WERI-Rb-1 (cell line): ENCODE measurements around the gene EHD1.
"Not testable (repeated sequence)": the region's sequence is repeated elsewhere in the genome, so short reads cannot be mapped to it uniquely, and the experiment has no call there.

Experiments
- DNase-seq: peaks from one replicate; pipeline ENCODE4 v3.0.0-alpha.2; 2020
- H3K27ac ChIP-seq: fragments of 250-450 bp; sonication (Bioruptor Pico); 2 replicates; pipeline ENCODE4 v1.5.1; 2020; ENCODE audit warnings: mild to moderate bottlenecking, moderate library complexity
- H3K27me3 ChIP-seq: fragments of 250-450 bp; sonication (Bioruptor Pico); 2 replicates; pipeline ENCODE4 v1.5.1; 2021; ENCODE audit warnings: mild to moderate bottlenecking, low read depth, moderate library complexity; ENCODE audit not compliant: insufficient read depth, severe bottlenecking
- H3K36me3 ChIP-seq: fragments of 250-450 bp; sonication (Bioruptor Pico); 2 replicates; pipeline ENCODE4 v1.5.1; 2020; ENCODE audit warnings: mild to moderate bottlenecking, moderate library complexity
- H3K4me3 ChIP-seq: 2 replicates; pipeline ENCODE4 v1.5.1; 2011; ENCODE audit warnings: low read depth, mild to moderate bottlenecking, control low read depth, low read length
- H3K9me3 ChIP-seq: fragments of 250-450 bp; sonication (Bioruptor Pico); 2 replicates; pipeline ENCODE4 v1.5.1; 2021; ENCODE audit warnings: mild to moderate bottlenecking, moderate library complexity; ENCODE audit not compliant: severe bottlenecking
- TF ChIP-seq, protein P1 (sequence below): IDR thresholded peaks from 2 replicates; pipeline ENCODE4 v1.5.1; 2011; ENCODE audit warnings: low read depth, mild to moderate bottlenecking, control low read depth, inconsistent platforms, low read length

The EHD1 gene

DNA sequence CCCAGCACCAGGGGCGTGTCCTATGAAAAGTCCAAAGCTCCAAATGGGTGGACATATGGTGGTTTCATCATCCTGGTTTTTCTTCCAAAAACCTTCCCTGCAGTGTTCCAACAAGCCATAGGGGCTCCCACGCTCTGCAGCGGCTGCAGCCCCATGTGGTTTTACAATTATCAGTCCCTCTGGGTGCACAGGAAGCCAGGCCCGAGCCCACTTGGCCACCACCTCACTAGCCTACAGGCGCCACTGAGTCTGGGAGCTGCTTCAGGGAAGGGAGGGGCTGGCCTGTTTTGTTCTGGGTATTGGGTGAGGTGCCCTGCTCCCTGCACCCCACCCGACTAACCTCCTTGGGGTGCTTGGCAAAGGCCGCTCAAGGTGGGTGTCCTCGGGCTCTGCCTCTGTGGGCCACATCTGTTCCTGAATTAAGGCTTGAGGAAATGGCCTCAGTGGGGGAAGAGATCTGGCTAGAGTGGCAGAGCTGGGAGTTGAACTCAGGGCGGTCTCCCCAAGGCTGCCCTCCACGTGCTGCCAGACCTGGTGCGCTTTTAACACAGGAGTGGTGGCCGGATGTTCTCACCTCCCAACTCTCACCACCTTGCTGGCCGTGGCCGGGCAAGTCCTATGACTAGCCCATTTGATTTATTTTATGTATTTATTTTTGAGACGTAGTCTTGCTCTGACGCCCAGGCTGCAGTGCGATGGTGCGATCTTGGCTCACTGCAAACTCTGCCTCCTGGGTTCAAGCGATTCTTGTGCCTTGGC is 28.6 kb downstream of the EHD1 start:
- DNase-seq = no peak
- no peak overlapping the region for H3K27ac ChIP-seq
- H3K9me3 ChIP-seq = no peaks in the 10 kb centered on the region
- TF ChIP-seq, protein P1, sequence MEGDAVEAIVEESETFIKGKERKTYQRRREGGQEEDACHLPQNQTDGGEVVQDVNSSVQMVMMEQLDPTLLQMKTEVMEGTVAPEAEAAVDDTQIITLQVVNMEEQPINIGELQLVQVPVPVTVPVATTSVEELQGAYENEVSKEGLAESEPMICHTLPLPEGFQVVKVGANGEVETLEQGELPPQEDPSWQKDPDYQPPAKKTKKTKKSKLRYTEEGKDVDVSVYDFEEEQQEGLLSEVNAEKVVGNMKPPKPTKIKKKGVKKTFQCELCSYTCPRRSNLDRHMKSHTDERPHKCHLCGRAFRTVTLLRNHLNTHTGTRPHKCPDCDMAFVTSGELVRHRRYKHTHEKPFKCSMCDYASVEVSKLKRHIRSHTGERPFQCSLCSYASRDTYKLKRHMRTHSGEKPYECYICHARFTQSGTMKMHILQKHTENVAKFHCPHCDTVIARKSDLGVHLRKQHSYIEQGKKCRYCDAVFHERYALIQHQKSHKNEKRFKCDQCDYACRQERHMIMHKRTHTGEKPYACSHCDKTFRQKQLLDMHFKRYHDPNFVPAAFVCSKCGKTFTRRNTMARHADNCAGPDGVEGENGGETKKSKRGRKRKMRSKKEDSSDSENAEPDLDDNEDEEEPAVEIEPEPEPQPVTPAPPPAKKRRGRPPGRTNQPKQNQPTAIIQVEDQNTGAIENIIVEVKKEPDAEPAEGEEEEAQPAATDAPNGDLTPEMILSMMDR = 0 out of 2 replicates have a peak, but pooled peaks have one; percentile 14
- H3K36me3 ChIP-seq = peaks cover 3% of the 10 kb centered on the region; the same call in 1 of the 2 replicates
- no peaks in the 10 kb centered on the region for H3K27me3 ChIP-seq
- H3K4me3 ChIP-seq = no peak overlapping the region

DNA sequence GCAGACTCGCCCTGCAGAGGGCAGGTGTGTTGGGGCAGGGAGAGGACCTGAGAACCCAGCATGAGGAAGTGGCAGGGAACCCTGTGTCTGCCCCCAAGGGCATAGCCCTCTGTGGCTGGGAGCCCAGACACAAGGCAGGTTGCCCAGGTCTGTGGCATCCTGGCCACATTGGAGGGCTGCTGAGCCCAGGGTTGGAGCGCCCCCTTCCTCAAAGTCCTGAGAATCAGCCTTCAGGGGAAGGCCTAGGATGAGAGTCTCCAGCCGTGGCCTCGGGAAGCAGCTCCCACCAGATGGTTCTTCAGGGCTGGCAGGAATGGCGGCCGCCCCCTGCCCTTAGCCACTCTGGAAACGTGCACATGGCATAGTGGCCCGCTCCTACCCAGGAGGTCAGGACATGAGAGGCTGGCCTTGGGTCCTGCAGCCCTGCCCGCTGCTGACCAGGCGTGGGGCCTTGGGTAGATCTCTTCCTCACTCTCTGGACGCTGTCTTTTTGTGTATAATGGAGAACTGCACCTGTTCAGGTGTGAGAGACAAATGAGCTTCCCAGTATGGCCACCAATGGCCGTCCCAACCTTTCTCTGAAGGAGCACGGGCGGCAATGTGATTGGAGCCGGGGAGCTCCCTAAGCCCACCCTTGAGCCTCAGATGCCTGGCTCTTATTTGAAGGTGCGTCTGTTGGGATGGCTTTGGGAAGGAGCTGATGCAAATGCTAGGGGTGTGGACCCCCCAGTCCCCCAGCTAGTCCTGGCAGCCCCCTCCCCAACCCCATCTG is 29.4 kb downstream of the EHD1 start:
- Histone ChIP-seq H3K36me3 (0 out of 2 replicates have a peak, but pooled peaks cover under 1% of the 10 kb centered on the region), H3K4me3 (no peak overlapping the region), H3K9me3 (no peaks in the 10 kb centered on the region), H3K27ac (peak overlapping the region; percentile 39; the same call in 1 of the 2 replicates), H3K27me3 (no peaks in the 10 kb centered on the region)
- TF ChIP-seq, protein P1 = peak; percentile 43; the same call in 1 of the 2 replicates
- peak; percentile 39 for DNase-seq

DNA sequence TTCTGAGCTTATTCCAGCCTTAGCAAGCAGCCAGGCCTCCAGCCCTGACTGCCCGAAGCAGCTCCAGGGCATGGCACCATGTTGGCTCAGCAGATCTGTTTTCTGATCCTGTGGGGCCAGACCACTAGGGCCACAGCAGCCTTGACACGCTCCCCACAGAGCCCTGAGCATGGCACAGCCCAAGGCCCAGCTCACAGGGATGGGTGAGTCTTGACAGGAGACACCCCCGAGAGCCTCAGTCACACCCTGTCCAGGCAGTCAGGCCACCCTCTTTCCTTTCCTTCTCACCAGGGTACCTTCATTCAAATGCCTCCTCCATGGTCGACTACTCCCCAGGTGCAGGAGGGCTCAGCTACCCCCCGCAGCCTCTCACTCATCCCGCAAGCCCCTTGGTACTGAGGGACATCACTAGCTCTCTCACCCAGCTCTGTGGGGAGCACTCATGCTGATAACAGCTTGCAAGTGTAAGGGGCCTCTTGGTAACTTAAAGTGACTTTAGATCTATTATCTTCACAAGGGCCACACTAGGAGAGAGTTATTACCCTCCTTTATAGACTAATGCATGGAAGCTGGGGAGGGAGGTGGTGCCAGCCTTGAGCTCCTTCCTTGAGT is 30.1 kb downstream of the EHD1 start:
- no peak overlapping the region for H3K4me3 ChIP-seq
- no peak overlapping the region; the same call in 1 of the 2 replicates for H3K27ac ChIP-seq
- H3K27me3 ChIP-seq = no peaks in the 10 kb centered on the region
- TF ChIP-seq, protein P1 = no peak
- DNase-seq = no peak
- H3K9me3 ChIP-seq = no peaks in the 10 kb centered on the region
- no peaks in the 10 kb centered on the region for H3K36me3 ChIP-seq

DNA sequence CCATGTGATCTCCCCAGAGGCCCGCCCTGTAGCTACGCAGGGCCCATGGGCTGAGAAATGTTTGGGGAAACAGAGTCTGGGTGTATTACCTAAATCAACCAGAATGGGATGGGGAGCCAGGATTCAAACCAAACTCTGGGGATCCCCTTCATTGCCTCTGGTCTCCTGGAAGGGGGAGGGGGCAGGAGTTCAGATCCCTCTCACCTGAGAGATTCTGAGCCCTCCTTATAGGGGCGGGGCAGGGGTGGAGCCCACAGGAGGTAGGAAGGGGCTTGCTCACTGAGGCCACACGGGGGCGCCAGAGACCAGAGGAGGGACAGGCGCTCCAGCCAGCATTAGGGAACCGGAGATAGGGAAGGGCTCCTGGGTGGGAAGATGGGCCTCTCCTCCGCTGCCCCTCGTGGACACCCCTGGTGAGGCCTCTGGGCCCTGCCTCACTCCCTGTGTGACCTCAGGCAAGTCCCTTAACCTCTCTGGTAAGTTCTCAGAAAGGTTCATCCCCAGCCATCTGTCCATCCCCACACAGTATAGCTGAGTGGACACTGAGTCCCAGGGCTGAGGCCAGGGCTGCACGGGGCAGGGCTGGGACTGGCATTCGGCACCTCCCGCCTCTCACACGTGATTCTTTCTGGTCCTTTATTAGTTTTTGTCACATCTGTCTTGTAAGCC is 31.3 kb downstream of the EHD1 start:
- peak; percentile 96 for DNase-seq
- TF ChIP-seq, protein P1 = peak; percentile 93
- no peak overlapping the region for H3K4me3 ChIP-seq
- H3K27me3 ChIP-seq = no peaks in the 10 kb centered on the region
- H3K9me3 ChIP-seq = no peaks in the 10 kb centered on the region
- no peaks in the 10 kb centered on the region for H3K36me3 ChIP-seq
- H3K27ac ChIP-seq = no peak overlapping the region

DNA sequence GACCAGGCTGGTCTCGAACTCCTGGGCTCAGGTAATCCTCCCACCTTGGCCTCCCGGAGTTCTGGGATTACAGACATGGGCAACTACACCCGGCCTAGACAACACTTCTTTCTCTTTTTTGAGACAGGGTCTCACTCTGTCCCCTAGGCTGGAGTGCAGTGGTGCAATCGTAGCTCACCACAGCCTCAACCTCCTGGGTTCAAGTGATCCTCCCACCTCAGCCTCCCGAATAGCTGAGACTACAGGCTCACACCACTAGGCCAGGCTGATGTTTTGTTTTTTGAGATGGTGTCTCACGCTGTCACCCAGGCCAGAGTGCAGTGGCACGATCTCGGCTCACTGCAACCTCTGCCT is 32.7 kb downstream of the EHD1 start:
- H3K27me3 ChIP-seq, H3K4me3 ChIP-seq, H3K9me3 ChIP-seq, H3K36me3 ChIP-seq, DNase-seq, H3K27ac ChIP-seq: not testable (repeated sequence)
